MV-4-11 (cell line): ENCODE data around the gene OR2T33.
A peak's percentile ranks its signal among the peaks of the same experiment; 100 is the strongest.
"Not testable (repeated sequence)": the region's sequence is repeated elsewhere in the genome, so short reads cannot be mapped to it uniquely, and the experiment has no call there.

Experiments
- DNase-seq: peaks from one replicate; lab custom pipeline; 2025; lab: John Stamatoyannopoulos, UW

The OR2T33 gene

GRCh38 chr1:248277876-248278275 lies at the start of gene OR2T33:
OR2T33 (minus strand) TSS chr1:248277976; CDS start chr1:248273814, 4,162 bp downstream.
- DNase-seq = no peak

- no peak for DNase-seq
These were observed 46.7 kb upstream of the OR2T33 start, which contains the start of gene OR2M7 for GRCh38 chr1:248324468-248324867. OR2M7 (minus strand) TSS chr1:248324568; CDS start chr1:248324568, 0 bp downstream.

- DNase-seq = no peak
These were observed 39.0 kb upstream of the OR2T33 start for GRCh38 chr1:248316796-248317195.

- not testable (repeated sequence) for DNase-seq
These were observed 29.0 kb upstream of the OR2T33 start for GRCh38 chr1:248306740-248307139.

GRCh38 chr1:248306103-248306502 lies 28.3 kb upstream of the OR2T33 start:
- no peak for DNase-seq

GRCh38 chr1:248305672-248306071 lies 27.9 kb upstream of the OR2T33 start:
- DNase-seq = not testable (repeated sequence)

- DNase-seq = no peak
These were observed 25.5 kb upstream of the OR2T33 start, which contains the start of gene OR2T12 for GRCh38 chr1:248303324-248303723. OR2T12 (minus strand) TSS chr1:248303424; CDS start chr1:248295578, 7,846 bp downstream.

GRCh38 chr1:248288391-248288790 lies 10.6 kb upstream of the OR2T33 start:
- peak; percentile 96 for DNase-seq

GRCh38 chr1:248273225-248273624 lies 4.6 kb downstream of the OR2T33 start:
- not testable (repeated sequence) for DNase-seq

- no peak for DNase-seq
These were observed 9.6 kb downstream of the OR2T33 start for GRCh38 chr1:248268178-248268577.

- DNase-seq = not testable (repeated sequence)
These were observed 18.5 kb downstream of the OR2T33 start for GRCh38 chr1:248259309-248259708.

- peak; percentile 54 for DNase-seq
These were observed 34.6 kb downstream of the OR2T33 start for GRCh38 chr1:248243204-248243603.

- DNase-seq = no peak
These were observed 38.3 kb downstream of the OR2T33 start for GRCh38 chr1:248239478-248239877.

GRCh38 chr1:248231117-248231516 lies 46.7 kb downstream of the OR2T33 start, which contains the start of gene OR2M4:
OR2M4 (plus strand) TSS chr1:248231417; CDS start chr1:248238929, 7,512 bp downstream.
- DNase-seq = no peak

- no peak for DNase-seq
These were observed 48.3 kb downstream of the OR2T33 start for GRCh38 chr1:248229360-248229908.

GRCh38 chr1:248225537-248225936 lies 52.2 kb downstream of the OR2T33 start:
- no peak for DNase-seq
